MCF 10A (cell line): Measurements from ENCODE around the gene ABHD8. TPM values are rescaled to one million over a fixed set of nuclear protein-coding genes. Genes with fewer than 3 reads are reported as not detected.

Experiments
- BruUV-seq: library from RNA; stranded (reverse); fragments of 400-500 nt; replicated peaks from 2 replicates; lab custom pipeline; 2021; lab: Mats Ljungman, UMichigan
- CTCF ChIA-PET: fragments of 300-600 bp; sonication (Branson Sonifier 250); formaldehyde crosslinking; extraction: SDS; loops from one replicate; lab custom pipeline; 2021; ENCODE audit warnings: antibody characterized with exemption, inconsistent platforms; lab: Yijun Ruan, JAX
- POLR2A ChIA-PET: fragments of 300-600, 350-650 bp; sonication (Branson Sonifier 250); formaldehyde crosslinking; extraction: SDS; loops from one replicate; lab custom pipeline; 2020; ENCODE audit warnings: antibody characterized with exemption, inconsistent platforms; lab: Yijun Ruan, JAX
- DNase-seq: peaks from one replicate; pipeline ENCODE4 v3.0.0-alpha.2; 2018; ENCODE audit not compliant: unreplicated experiment
- H3K27ac Mint-ChIP-seq: one replicate; pipeline ENCODE4 v1.8.0; 2022; ENCODE audit warnings: mild to moderate bottlenecking, low read depth, mixed read lengths; ENCODE audit not compliant: unreplicated experiment
- H3K27me3 Mint-ChIP-seq: one replicate; pipeline ENCODE4 v1.8.0; 2022; ENCODE audit warnings: mixed read lengths; ENCODE audit not compliant: insufficient read depth, unreplicated experiment
- H3K36me3 Mint-ChIP-seq: one replicate; pipeline ENCODE4 v1.8.0; 2022; ENCODE audit warnings: mild to moderate bottlenecking, moderate library complexity, mixed read lengths; ENCODE audit not compliant: insufficient read depth, unreplicated experiment
- H3K4me1 Mint-ChIP-seq: one replicate; pipeline ENCODE4 v1.8.0; 2022; ENCODE audit warnings: mixed read lengths; ENCODE audit not compliant: insufficient read depth, unreplicated experiment
- H3K4me3 Mint-ChIP-seq: one replicate; pipeline ENCODE4 v1.8.0; 2022; ENCODE audit warnings: mild to moderate bottlenecking, moderate library complexity, mixed read lengths; ENCODE audit not compliant: unreplicated experiment
- H3K9me3 Mint-ChIP-seq: one replicate; pipeline ENCODE4 v1.8.0; 2022; ENCODE audit warnings: mixed read lengths; ENCODE audit not compliant: unreplicated experiment
- CTCF ChIP-seq: fragments of 200-600 bp; IDR thresholded peaks from one replicate; pipeline ENCODE4 v1.8.0; 2022; ENCODE audit warnings: antibody characterized with exemption, mild to moderate bottlenecking; ENCODE audit not compliant: unreplicated experiment
- intact Hi-C: fragments of 100-400 bp; cut with micrococcal nuclease; formaldehyde crosslinking; loops from 2 replicates; pipeline ENCODE4 v1.14.1; 2022
- total RNA-seq: library from RNA; stranded (reverse); gene quantifications from 2 replicates; pipeline ENCODE4 v1.2.3, GENCODE V29; 2022

ABHD8 gene
- total RNA-seq, 1 experiment from 2014 or later: 4.1 TPM

- POLR2A ChIA-PET: interaction anchor here (0.6 to 1.2 kb wide), 2 partner anchors 177 to 206 kb away, joined by 3 to 4 read pairs; no protein-coding TSS in a partner anchor
- no TSS peak for BruUV-seq
- Mint-ChIP-seq H3K27me3 (no peaks in the 10 kb centered on the region), H3K36me3 (peaks cover 1% of the 10 kb centered on the region), H3K4me1 (no peaks in the 10 kb centered on the region), H3K4me3 (peak overlapping the region; percentile 61), H3K27ac (no peak overlapping the region), H3K9me3 (no peaks in the 10 kb centered on the region)
- TF ChIP-seq CTCF: peak; percentile 88
- intact Hi-C loops: loop anchor here (1.0 to 5.0 kb wide), 3 partner anchors 77 to 505 kb away; no protein-coding TSS in a partner anchor
- DNase-seq: peak; percentile 88
- CTCF ChIA-PET: interaction anchor here (0.6 to 5.6 kb wide), 20 partner anchors 9 to 563 kb away, joined by 3 to 44 read pairs (median 4); partner anchors contain the start of genes BABAM1 and NWD1
Observed at GRCh38 chr19:17282488-17283125, 20.6 kb downstream of the ABHD8 start.

GRCh38 chr19:17281391-17282304 is 21.6 kb downstream of the ABHD8 start, which contains the start of gene ANKLE1:
Gene ANKLE1 (plus strand): TSS chr19:17281901. CDS start chr19:17281921, 20 bp downstream.
- TF ChIP-seq CTCF: no peak
- Mint-ChIP-seq H3K9me3 (no peaks in the 10 kb centered on the region), H3K36me3 (peaks cover 9% of the 10 kb centered on the region), H3K4me1 (no peaks in the 10 kb centered on the region), H3K27me3 (no peaks in the 10 kb centered on the region), H3K27ac (no peak within 1 kb of the TSS), H3K4me3 (peak within 1 kb of the TSS; percentile 61)
- no TSS peak for BruUV-seq
- ChIA-PET CTCF (interaction anchor here (0.6 to 5.6 kb wide), 15 partner anchors 8 to 312 kb away, joined by 3 to 44 read pairs (median 4); partner anchors contain the start of gene BABAM1), POLR2A (interaction anchor here (3.3 kb wide), 1 partner anchor 14 kb away, joined by 13 read pairs; the partner anchor contains the start of gene BABAM1)
- intact Hi-C loops: loop anchor here (1.0 to 5.0 kb wide), 3 partner anchors 76 to 504 kb away; no protein-coding TSS in a partner anchor
- no peak for DNase-seq

- POLR2A ChIA-PET: interaction anchor here (0.8 to 3.3 kb wide), 3 partner anchors 12 to 210 kb away, joined by 3 to 13 read pairs (median 4); partner anchors contain the start of gene BABAM1
- CTCF ChIA-PET: interaction anchor here (0.6 to 1.0 kb wide), 2 partner anchors 18 to 23 kb away, joined by 3 to 6 read pairs; no protein-coding TSS in a partner anchor
- H3K4me1 Mint-ChIP-seq: no peaks in the 10 kb centered on the region
- no peak overlapping the region for H3K27ac Mint-ChIP-seq
- no TSS peak for BruUV-seq
- H3K36me3 Mint-ChIP-seq: peaks cover 30% of the 10 kb centered on the region
- TF ChIP-seq CTCF: no peak
- H3K27me3 Mint-ChIP-seq: no peaks in the 10 kb centered on the region
- no peak overlapping the region for H3K4me3 Mint-ChIP-seq
- no peaks in the 10 kb centered on the region for H3K9me3 Mint-ChIP-seq
- no peak for DNase-seq
- intact Hi-C loops: no loop called here
Observed at GRCh38 chr19:17279436-17279835, 23.8 kb downstream of the ABHD8 start.
